Posterior vena cava (tissue), 2 donors: ENCODE results near the gene MCEE. TPM values are rescaled to one million over a fixed set of nuclear protein-coding genes. Genes with fewer than 3 reads are reported as not detected.

ENCODE experiments used
- DNase-seq: peaks from one replicate; pipeline ENCODE4 v3.0.0-alpha.2; 2020; ENCODE audit warnings: low spot score
- intact Hi-C, 2 donors: fragments of 100-400 bp; cut with DNase I; formaldehyde crosslinking; loops; one replicate each; pipeline versions ENCODE4 v1.14.1 to v1.14.2; 2022 to 2023
- total RNA-seq, 2 donors: library from RNA; stranded (reverse); fragmentation: NEBNext Ultra II Directional; extraction: Animal tissue kit (Norgen Biotek cat#: 25700); gene quantifications; one replicate each; pipeline ENCODE4 v1.2.1, GENCODE V29; 2021
- donor health status: DM: yes; HTN: yes; CAD: no.
- donor health status: DM: yes; HTN: yes; CAD: no.

MCEE gene
- total RNA-seq, 2 donors from 2014 or later: 21.3 to 22.6 TPM

- intact Hi-C loops: no loop called here
- DNase-seq: no peak
Observed at GRCh38 chr2:71064110-71064611, 65.9 kb downstream of the MCEE start.

- intact Hi-C loops: no loop called here
- no peak for DNase-seq
Observed at GRCh38 chr2:71063216-71063615, 66.8 kb downstream of the MCEE start.

GRCh38 chr2:71060871-71061270 is 69.2 kb downstream of the MCEE start:
- DNase-seq: no peak
- intact Hi-C loops: no loop called here

GRCh38 chr2:71060211-71060610 is 69.8 kb downstream of the MCEE start:
- intact Hi-C loops: no loop called here
- no peak for DNase-seq

Other genes starting within 250 kb of the MCEE start
- 1 to 10 TPM in 1 of 2 donors, under 1 TPM in 1; 0.57 to 1.4 TPM for gene VAX2, start 229.7 kb downstream of the MCEE start, total RNA-seq
- 1 to 10 TPM in 1 of 2 donors, under 1 TPM in 1; 0.48 to 1.4 TPM for gene ATP6V1B1, start 194.3 kb downstream of the MCEE start, total RNA-seq
- gene ANKRD53, start 151.6 kb downstream of the MCEE start, total RNA-seq: 1 to 10 TPM; 1.4 to 2.3 TPM
- 10 to 100 TPM; 44.3 to 50.4 TPM for gene TEX261, start 135.4 kb downstream of the MCEE start, total RNA-seq
- gene NAGK, start 61.6 kb downstream of the MCEE start, total RNA-seq: 10 to 100 TPM; 89.5 to 90.9 TPM
- gene MPHOSPH10, start 405 bp upstream of the MCEE start, total RNA-seq: 10 to 100 TPM; 26.3 to 28.3 TPM
- 1 to 10 TPM; 2.8 to 3.8 TPM for gene PAIP2B, start 96.9 kb upstream of the MCEE start, total RNA-seq
- 100 to 1,000 TPM in 1 of 2 donors, 10 to 100 TPM in 1; 92.6 to 104 TPM for gene ZNF638, start 201.6 kb upstream of the MCEE start, total RNA-seq